Hepatocyte (in vitro differentiated cells): ENCODE data around the gene UNC13D. TPM values are rescaled to one million over a fixed set of nuclear protein-coding genes. Genes with fewer than 3 reads are reported as not detected.
"Not testable (repeated sequence)": the region's sequence is repeated elsewhere in the genome, so short reads cannot be mapped to it uniquely, and the experiment has no call there.

Experiments
- DNase-seq: peaks from one replicate; pipeline ENCODE4 v3.0.0-alpha.2; 2016; ENCODE audit warnings: low spot score
- H2AFZ ChIP-seq: fragments of 200-600 bp; sonication (generic); 2 replicates; pipeline ENCODE4 v1.6.0; 2016; ENCODE audit warnings: antibody characterized with exemption, mild to moderate bottlenecking
- H3K27ac ChIP-seq: fragments of 200-600 bp; sonication (generic); 2 replicates; pipeline ENCODE4 v1.5.1; 2016; ENCODE audit warnings: mild to moderate bottlenecking
- H3K27me3 ChIP-seq: fragments of 200-600 bp; sonication (generic); 2 replicates; pipeline ENCODE4 v1.6.1; 2016
- H3K36me3 ChIP-seq: fragments of 200-600 bp; sonication (generic); replicated peaks from 2 replicates; pipeline ENCODE4 v1.5.1; 2016; ENCODE audit warnings: low read depth; ENCODE audit not compliant: insufficient read depth
- H3K4me1 ChIP-seq: fragments of 200-600 bp; sonication (generic); 2 replicates; pipeline ENCODE4 v1.5.1; 2016; ENCODE audit warnings: mild to moderate bottlenecking, moderate library complexity; ENCODE audit not compliant: insufficient read depth
- H3K4me2 ChIP-seq: fragments of 200-600 bp; sonication (generic); 2 replicates; pipeline ENCODE4 v1.6.0; 2016
- H3K4me3 ChIP-seq: fragments of 200-600 bp; sonication (generic); 2 replicates; pipeline ENCODE4 v1.5.1; 2016; ENCODE audit warnings: mild to moderate bottlenecking
- H3K79me2 ChIP-seq: fragments of 200-600 bp; sonication (generic); 2 replicates; pipeline ENCODE4 v1.6.0; 2017; ENCODE audit warnings: mild to moderate bottlenecking
- H3K9me2 ChIP-seq: fragments of 200-600 bp; sonication (generic); replicated peaks from 2 replicates; pipeline ENCODE4 v1.6.0; 2017; ENCODE audit warnings: mild to moderate bottlenecking; ENCODE audit not compliant: insufficient read depth
- H3K9me3 ChIP-seq: fragments of 200-600 bp; sonication (generic); 2 replicates; pipeline ENCODE4 v1.5.1; 2016; ENCODE audit warnings: low read depth, mild to moderate bottlenecking
- H4K20me1 ChIP-seq: fragments of 200-600 bp; sonication (generic); 2 replicates; pipeline ENCODE4 v1.6.0; 2016; ENCODE audit warnings: mild to moderate bottlenecking; ENCODE audit not compliant: insufficient read depth, poor library complexity, severe bottlenecking
- CTCF ChIP-seq: fragments of 200-600 bp; sonication (generic); IDR thresholded peaks from 2 replicates; pipeline ENCODE4 v1.5.1; 2016; ENCODE audit warnings: antibody characterized with exemption, mild to moderate bottlenecking; ENCODE audit not compliant: poor library complexity
- EZH2 ChIP-seq: fragments of 200-600 bp; sonication (generic); IDR thresholded peaks from 2 replicates; pipeline ENCODE4 v1.6.1; 2016; ENCODE audit warnings: antibody characterized with exemption, mild to moderate bottlenecking, borderline replicate concordance
- EZH2phosphoT487 ChIP-seq: fragments of 200-600 bp; sonication (generic); IDR thresholded peaks from one replicate; pipeline ENCODE4 v1.6.1; 2018; ENCODE audit warnings: antibody characterized with exemption, mild to moderate bottlenecking, low read depth, moderate library complexity; ENCODE audit not compliant: unreplicated experiment, severe bottlenecking
- WGBS: methylation state at CpG from one replicate; pipeline ENCODE4 v1.1.6; 2016; ENCODE audit warnings: low lambda C conversion rate; ENCODE audit errors: missing lambda C conversion rate; 5-methylcytosine and 5-hydroxymethylcytosine counted together
- polyA plus RNA-seq: library from polyadenylated mRNA; unstranded; fragments of >200 nt; fragmentation: Nextera tagmentation; extraction: Ambion mirVana; gene quantifications from 2 replicates; pipeline ENCODE4 v1.2.1, GENCODE V29; 2016
- total RNA-seq: library from RNA; depleted of rRNA; stranded (reverse); fragments of >200 nt; gene quantifications from 2 replicates; pipeline ENCODE4 v1.2.3, GENCODE V29; 2014

UNC13D gene
- total and polyA plus RNA-seq, 2 experiments from 2014 or later: 2.2 to 8.8 TPM

GRCh38 chr17:75853433-75853832, 9.2 kb upstream of the UNC13D start:
- no peak for DNase-seq
- Histone ChIP-seq H3K27me3 (no peaks in the 10 kb centered on the region), H3K9me3 (no peaks in the 10 kb centered on the region), H3K9me2 (no peaks in the 10 kb centered on the region), H3K36me3 (no peaks in the 10 kb centered on the region), H3K4me3 (no peak overlapping the region), H3K27ac (peak overlapping the region; percentile 81), H3K4me1 (peaks cover 5% of the 10 kb centered on the region), H3K79me2 (peaks cover 24% of the 10 kb centered on the region), H3K4me2 (peak overlapping the region; percentile 87), H4K20me1 (no peaks in the 10 kb centered on the region), H2AFZ (no peak overlapping the region)
- TF ChIP-seq CTCF: no peak
- no peak for TF ChIP-seq EZH2phosphoT487
- TF ChIP-seq EZH2: no peak
- 82% methylated on average over 7 of the region's 7 CpGs for WGBS

GRCh38 chr17:75851693-75851991, 7.4 kb upstream of the UNC13D start:
- WGBS: 97% methylated on average over 15 of the region's 15 CpGs
- not testable (repeated sequence) for H3K36me3 ChIP-seq

GRCh38 chr17:75850928-75851692, 6.9 kb upstream of the UNC13D start:
- 95% methylated on average over 12 of the region's 12 CpGs for WGBS
- no peaks in the 10 kb centered on the region for H3K9me3 ChIP-seq
- no peaks in the 10 kb centered on the region for H3K36me3 ChIP-seq
- DNase-seq: no peak
- H2AFZ ChIP-seq: no peak overlapping the region
- H3K9me2 ChIP-seq: no peaks in the 10 kb centered on the region
- peaks cover 24% of the 10 kb centered on the region for H3K79me2 ChIP-seq
- no peaks in the 10 kb centered on the region for H4K20me1 ChIP-seq
- H3K4me1 ChIP-seq: peaks cover 7% of the 10 kb centered on the region
- H3K27ac ChIP-seq: no peak overlapping the region
- H3K27me3 ChIP-seq: no peaks in the 10 kb centered on the region
- no peak overlapping the region for H3K4me2 ChIP-seq
- no peak overlapping the region for H3K4me3 ChIP-seq
- TF ChIP-seq EZH2phosphoT487: no peak
- no peak for TF ChIP-seq CTCF
- TF ChIP-seq EZH2: no peak

More at GRCh38 chr17:75851693-75851991, 7.4 kb upstream of the UNC13D start:
- H3K4me3 ChIP-seq, H3K4me1 ChIP-seq, DNase-seq, H3K27me3 ChIP-seq, H2AFZ ChIP-seq, H4K20me1 ChIP-seq, H3K9me2 ChIP-seq, H3K9me3 ChIP-seq, H3K4me2 ChIP-seq, H3K27ac ChIP-seq: not testable (repeated sequence)
- H3K79me2 ChIP-seq: peaks cover 24% of the 10 kb centered on the region

GRCh38 chr17:75849724-75850123, 5.5 kb upstream of the UNC13D start:
- H3K27me3 ChIP-seq: no peaks in the 10 kb centered on the region
- H3K27ac ChIP-seq: no peak overlapping the region
- H3K4me2 ChIP-seq: no peak overlapping the region
- H3K9me3 ChIP-seq: no peaks in the 10 kb centered on the region
- no peak overlapping the region for H3K4me3 ChIP-seq
- H3K9me2 ChIP-seq: no peaks in the 10 kb centered on the region
- peaks cover 24% of the 10 kb centered on the region for H3K79me2 ChIP-seq
- 95% methylated on average over 9 of the region's 9 CpGs for WGBS
- TF ChIP-seq CTCF: no peak
- TF ChIP-seq EZH2phosphoT487: no peak
- no peak for TF ChIP-seq EZH2
- H3K36me3 ChIP-seq: no peaks in the 10 kb centered on the region
- H3K4me1 ChIP-seq: peaks cover 16% of the 10 kb centered on the region
- H2AFZ ChIP-seq: no peak overlapping the region
- no peaks in the 10 kb centered on the region for H4K20me1 ChIP-seq
- DNase-seq: peak; percentile 2
